HL-60 (cell line): ENCODE data around the gene AQP3.

ENCODE experiments used
- DNase-seq, 2 experiments: peaks; one replicate each; pipeline ENCODE4 v3.0.0-alpha.2; 2010 to 2020; ENCODE audit warnings: low read depth in 1 of 2, low spot score in 1 of 2
- H3K27ac ChIP-seq: fragments of 250-450 bp; sonication (Bioruptor Pico); replicated peaks from 2 replicates; pipeline ENCODE4 v1.5.1; 2020; ENCODE audit warnings: mild to moderate bottlenecking, moderate library complexity
- H3K27me3 ChIP-seq: fragments of 250-450 bp; sonication (Bioruptor Pico); 2 replicates; pipeline ENCODE4 v1.5.1; 2021; ENCODE audit warnings: mild to moderate bottlenecking, moderate library complexity; ENCODE audit not compliant: insufficient read depth, poor library complexity, severe bottlenecking
- H3K4me3 ChIP-seq: replicated peaks from 2 replicates; pipeline ENCODE4 v1.5.1; 2011; ENCODE audit warnings: mild to moderate bottlenecking, control low read depth, low read length; ENCODE audit not compliant: insufficient read depth
- GABPA ChIP-seq: IDR thresholded peaks from 2 replicates; pipeline ENCODE4 v1.6.1; 2012; ENCODE audit warnings: low read depth
- POLR2AphosphoS5 ChIP-seq: IDR thresholded peaks from 2 replicates; pipeline ENCODE4 v1.6.1; 2012; ENCODE audit warnings: low read depth
- SPI1 ChIP-seq: IDR thresholded peaks from 2 replicates; pipeline ENCODE4 v1.6.1; 2012; ENCODE audit warnings: low read depth, mild to moderate bottlenecking, borderline replicate concordance
- TF ChIP-seq, protein P1 (sequence below): IDR thresholded peaks from one replicate; pipeline ENCODE4 v1.5.1; 2011; ENCODE audit warnings: low read length, control low read depth, inconsistent platforms; ENCODE audit not compliant: insufficient read depth
- TF ChIP-seq, protein P2 (sequence below): IDR thresholded peaks from 2 replicates; pipeline ENCODE4 v1.6.1; 2012; ENCODE audit warnings: low read depth; ENCODE audit not compliant: insufficient replicate concordance

The AQP3 gene

DNA sequence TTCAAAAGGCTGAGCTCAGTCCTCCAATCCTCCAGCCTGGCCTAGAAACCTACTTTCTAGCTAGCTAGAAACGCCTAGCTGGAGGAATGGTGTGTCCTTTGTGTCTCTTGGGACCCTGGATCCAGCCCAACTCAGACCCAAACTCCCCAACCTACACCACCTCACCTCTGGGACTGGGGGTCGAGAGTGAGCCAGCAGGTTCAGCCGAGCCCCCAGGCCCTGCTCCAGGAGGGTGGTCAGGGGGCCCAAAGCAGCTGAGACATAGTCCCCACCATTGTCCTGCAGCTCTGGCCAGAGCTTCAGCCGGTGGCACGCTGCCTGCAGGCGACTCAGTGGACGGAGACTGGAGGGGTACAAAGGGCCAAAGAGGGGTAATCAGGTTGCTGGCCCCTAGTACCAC is 20.1 kb upstream of the AQP3 start:
- DNase-seq: no peak
- H3K4me3 ChIP-seq: no peak overlapping the region
- no peaks in the 10 kb centered on the region for H3K27me3 ChIP-seq
- TF ChIP-seq, protein P1, sequence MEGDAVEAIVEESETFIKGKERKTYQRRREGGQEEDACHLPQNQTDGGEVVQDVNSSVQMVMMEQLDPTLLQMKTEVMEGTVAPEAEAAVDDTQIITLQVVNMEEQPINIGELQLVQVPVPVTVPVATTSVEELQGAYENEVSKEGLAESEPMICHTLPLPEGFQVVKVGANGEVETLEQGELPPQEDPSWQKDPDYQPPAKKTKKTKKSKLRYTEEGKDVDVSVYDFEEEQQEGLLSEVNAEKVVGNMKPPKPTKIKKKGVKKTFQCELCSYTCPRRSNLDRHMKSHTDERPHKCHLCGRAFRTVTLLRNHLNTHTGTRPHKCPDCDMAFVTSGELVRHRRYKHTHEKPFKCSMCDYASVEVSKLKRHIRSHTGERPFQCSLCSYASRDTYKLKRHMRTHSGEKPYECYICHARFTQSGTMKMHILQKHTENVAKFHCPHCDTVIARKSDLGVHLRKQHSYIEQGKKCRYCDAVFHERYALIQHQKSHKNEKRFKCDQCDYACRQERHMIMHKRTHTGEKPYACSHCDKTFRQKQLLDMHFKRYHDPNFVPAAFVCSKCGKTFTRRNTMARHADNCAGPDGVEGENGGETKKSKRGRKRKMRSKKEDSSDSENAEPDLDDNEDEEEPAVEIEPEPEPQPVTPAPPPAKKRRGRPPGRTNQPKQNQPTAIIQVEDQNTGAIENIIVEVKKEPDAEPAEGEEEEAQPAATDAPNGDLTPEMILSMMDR: no peak
- no peak overlapping the region for H3K27ac ChIP-seq

DNA sequence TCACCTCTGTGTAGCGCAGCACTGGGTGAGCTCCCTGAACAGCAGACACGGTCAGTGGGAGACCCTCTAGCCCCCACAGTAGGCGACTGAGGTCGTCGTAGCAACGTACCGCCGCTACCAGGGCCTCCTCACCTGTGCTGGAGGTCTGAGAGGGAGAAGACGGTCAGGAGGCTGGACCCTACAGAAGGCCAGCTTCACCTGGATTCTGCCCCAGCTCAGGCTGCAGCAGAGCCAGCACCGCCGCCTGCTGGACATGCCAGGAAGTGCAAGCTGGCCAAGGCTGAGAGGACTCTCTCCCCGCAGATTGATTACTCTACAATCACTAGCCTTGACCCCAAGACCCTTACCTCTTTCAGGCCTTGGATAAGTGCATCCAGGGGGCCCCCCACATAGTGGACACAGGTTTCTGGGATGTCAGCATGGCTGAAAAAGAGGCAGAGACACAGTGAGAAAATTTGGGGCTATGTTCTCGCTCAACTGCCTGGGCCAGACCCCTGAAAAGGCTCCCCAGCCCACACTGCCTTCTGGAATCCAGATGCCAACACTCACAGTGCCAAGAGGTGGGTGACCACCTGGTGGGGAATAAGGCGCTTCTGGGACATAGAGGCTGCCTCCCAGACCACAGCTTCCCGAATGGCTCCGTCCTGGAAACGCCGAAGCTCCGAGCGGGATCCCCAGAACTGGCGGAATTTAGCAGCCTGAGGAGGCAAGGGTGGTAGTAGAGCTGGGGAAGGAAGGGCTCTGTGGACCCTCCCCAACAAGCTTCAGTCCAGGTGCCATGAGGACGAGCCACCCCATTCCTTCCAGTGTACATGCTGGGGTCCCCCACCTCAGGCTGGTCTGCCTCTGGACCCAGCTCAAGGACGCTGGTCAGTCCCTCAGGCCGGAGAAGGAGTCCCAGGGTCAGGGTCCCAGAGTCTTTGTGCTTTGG is 19.4 kb upstream of the AQP3 start:
- peak in 1 of 2 experiments; percentile 51 for DNase-seq
- no peaks in the 10 kb centered on the region for H3K27me3 ChIP-seq
- TF ChIP-seq GABPA: no peak
- TF ChIP-seq, protein P1: peak; percentile 95
- H3K4me3 ChIP-seq: no peak overlapping the region
- H3K27ac ChIP-seq: no peak overlapping the region

DNA sequence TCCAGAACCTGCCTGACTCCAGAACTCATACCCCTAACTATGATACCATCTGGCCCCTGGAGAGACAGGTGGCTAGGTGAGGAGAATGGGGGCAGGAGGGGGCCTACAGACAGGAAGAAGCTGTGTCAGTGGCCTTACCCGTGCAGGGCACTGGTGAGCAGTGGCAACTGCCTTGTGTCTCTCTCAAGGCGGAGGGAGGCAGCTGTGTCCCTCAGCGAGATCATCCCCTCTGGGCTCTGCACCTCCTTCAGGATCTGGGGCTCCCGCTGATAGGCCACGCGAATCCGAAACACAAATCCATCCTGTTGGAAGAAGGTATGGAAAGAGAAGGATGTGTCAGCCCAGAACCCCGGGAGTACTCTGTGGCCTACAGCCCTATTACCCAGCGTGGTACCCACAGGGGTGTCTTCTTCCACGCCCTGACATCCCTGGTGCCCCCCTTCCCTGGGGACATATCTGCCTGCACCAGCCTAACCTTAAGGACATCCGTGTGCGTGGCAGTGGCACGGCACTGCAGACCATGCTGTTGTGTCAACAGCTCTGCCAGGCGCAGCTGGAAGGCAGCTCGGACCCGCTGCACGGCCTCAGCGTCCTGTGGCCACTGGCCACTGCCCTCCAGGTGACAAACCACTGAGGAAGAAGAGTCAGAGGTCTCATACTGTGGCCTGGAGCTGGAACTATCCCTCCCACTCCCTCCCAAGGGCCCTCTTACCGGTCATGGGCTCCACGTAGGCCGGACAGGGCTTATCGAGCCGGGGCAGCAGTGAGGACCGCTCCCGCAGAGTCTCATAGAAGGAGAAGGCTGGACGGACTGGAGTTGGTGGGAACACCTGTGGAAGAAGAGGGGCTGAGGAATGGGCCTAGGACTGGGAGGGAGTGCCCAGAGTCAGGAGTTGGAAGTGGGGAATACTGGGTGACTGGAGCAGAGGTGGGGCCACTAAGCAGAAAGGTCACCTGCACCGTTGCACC is 18.5 kb upstream of the AQP3 start:
- no peaks in the 10 kb centered on the region for H3K27me3 ChIP-seq
- H3K27ac ChIP-seq: no peak overlapping the region
- no peak for DNase-seq
- H3K4me3 ChIP-seq: no peak overlapping the region
- TF ChIP-seq, protein P2, sequence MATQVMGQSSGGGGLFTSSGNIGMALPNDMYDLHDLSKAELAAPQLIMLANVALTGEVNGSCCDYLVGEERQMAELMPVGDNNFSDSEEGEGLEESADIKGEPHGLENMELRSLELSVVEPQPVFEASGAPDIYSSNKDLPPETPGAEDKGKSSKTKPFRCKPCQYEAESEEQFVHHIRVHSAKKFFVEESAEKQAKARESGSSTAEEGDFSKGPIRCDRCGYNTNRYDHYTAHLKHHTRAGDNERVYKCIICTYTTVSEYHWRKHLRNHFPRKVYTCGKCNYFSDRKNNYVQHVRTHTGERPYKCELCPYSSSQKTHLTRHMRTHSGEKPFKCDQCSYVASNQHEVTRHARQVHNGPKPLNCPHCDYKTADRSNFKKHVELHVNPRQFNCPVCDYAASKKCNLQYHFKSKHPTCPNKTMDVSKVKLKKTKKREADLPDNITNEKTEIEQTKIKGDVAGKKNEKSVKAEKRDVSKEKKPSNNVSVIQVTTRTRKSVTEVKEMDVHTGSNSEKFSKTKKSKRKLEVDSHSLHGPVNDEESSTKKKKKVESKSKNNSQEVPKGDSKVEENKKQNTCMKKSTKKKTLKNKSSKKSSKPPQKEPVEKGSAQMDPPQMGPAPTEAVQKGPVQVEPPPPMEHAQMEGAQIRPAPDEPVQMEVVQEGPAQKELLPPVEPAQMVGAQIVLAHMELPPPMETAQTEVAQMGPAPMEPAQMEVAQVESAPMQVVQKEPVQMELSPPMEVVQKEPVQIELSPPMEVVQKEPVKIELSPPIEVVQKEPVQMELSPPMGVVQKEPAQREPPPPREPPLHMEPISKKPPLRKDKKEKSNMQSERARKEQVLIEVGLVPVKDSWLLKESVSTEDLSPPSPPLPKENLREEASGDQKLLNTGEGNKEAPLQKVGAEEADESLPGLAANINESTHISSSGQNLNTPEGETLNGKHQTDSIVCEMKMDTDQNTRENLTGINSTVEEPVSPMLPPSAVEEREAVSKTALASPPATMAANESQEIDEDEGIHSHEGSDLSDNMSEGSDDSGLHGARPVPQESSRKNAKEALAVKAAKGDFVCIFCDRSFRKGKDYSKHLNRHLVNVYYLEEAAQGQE: no peak
- TF ChIP-seq POLR2AphosphoS5: no peak
- no peak for TF ChIP-seq SPI1
- no peak for TF ChIP-seq GABPA
- TF ChIP-seq, protein P1: no peak

DNA sequence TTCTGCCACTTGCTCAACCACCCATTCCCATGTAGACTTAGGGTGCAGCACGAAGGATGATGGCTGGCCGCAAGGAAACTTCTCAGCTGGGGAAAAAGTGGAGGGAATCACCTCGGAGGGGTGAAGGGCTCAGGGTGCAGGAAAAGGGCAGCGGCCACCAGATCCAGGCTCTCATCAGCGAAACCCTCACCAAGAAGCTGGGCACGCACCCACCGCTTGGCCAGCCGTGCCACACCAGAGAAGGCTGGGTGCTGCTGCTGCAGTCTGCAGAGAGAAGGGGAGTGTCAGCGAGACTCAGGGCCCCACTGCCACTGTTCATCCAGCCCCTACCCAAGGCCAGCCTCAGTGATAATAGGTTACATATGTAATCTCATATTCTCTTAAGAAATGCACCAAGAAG is 17.7 kb upstream of the AQP3 start:
- no peak for TF ChIP-seq SPI1
- TF ChIP-seq GABPA: no peak
- TF ChIP-seq, protein P2: no peak
- TF ChIP-seq, protein P1: no peak
- no peak for TF ChIP-seq POLR2AphosphoS5
- Histone ChIP-seq H3K27ac (no peak overlapping the region), H3K4me3 (no peak overlapping the region), H3K27me3 (no peaks in the 10 kb centered on the region)
- no peak for DNase-seq
